PC-3 (cell line): ENCODE measurements around the gene LAMB4.

ENCODE experiments used
- EZH2phosphoT487 ChIP-seq: fragments of 300-600 bp; sonication (generic); IDR thresholded peaks from 2 replicates; pipeline ENCODE4 v1.6.1; 2018; ENCODE audit warnings: mild to moderate bottlenecking, antibody characterized with exemption, low read length, borderline replicate concordance
- TF ChIP-seq, protein P1 (sequence below): fragments of 300-600 bp; sonication (generic); conservative IDR thresholded peaks from 2 replicates; pipeline ENCODE4 v1.5.1; 2017; ENCODE audit warnings: antibody characterized with exemption, low read depth, mild to moderate bottlenecking, low read length

GRCh38 chr7:108024538-108024937 is 105.6 kb downstream of the LAMB4 start:
- TF ChIP-seq, protein P1, sequence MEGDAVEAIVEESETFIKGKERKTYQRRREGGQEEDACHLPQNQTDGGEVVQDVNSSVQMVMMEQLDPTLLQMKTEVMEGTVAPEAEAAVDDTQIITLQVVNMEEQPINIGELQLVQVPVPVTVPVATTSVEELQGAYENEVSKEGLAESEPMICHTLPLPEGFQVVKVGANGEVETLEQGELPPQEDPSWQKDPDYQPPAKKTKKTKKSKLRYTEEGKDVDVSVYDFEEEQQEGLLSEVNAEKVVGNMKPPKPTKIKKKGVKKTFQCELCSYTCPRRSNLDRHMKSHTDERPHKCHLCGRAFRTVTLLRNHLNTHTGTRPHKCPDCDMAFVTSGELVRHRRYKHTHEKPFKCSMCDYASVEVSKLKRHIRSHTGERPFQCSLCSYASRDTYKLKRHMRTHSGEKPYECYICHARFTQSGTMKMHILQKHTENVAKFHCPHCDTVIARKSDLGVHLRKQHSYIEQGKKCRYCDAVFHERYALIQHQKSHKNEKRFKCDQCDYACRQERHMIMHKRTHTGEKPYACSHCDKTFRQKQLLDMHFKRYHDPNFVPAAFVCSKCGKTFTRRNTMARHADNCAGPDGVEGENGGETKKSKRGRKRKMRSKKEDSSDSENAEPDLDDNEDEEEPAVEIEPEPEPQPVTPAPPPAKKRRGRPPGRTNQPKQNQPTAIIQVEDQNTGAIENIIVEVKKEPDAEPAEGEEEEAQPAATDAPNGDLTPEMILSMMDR, result no peak
- no peak for TF ChIP-seq EZH2phosphoT487
